Activated CD8-positive, alpha-beta memory T cell treated with anti-CD3 and anti-CD28 coated beads for 1 hour (primary cell): ENCODE measurements around the gene SIPA1L3.

Experiments used
- DNase-seq, 2 donors: peaks; one replicate each; pipeline ENCODE4 v3.0.0-alpha.2; 2020; ENCODE audit warnings: low read depth in 1 of 2; ENCODE audit errors: extremely low read depth in 1 of 2

The SIPA1L3 gene

DNA sequence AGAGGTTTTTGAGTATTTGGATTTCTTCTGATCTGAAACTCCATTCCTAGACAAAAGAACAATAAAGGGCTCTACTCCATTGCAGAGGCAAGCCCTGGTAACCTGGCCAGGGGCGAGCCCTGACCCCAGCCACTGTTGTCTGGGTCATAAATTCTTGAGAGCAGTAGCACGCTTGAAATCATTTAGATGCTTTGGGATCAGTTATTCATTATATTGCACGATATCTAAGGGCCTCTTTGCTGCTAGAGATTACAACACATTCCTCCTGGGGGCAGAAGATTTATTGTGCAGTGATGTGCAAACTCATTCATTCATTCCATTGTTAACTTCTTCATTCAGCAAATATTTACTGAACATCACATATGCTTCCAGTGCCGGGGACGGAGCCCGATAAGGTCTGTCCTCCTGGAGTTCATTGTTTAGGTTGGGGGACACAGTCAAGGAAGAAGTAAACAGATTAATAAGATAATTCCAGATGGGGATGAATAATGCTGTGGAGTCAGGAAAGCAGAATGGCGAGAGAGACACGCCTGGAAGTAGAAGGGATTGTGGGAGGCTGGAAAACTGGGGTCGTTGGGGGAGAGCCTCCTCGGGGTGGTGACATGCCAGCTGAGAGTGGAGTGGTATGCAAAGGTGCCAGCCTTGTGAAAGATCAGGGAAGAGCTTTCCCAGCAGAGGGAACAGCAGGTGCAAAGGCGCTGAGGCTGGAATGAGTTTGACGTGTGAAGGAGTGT, 34.9 kb downstream of the SIPA1L3 start:
- no peak for DNase-seq

DNA sequence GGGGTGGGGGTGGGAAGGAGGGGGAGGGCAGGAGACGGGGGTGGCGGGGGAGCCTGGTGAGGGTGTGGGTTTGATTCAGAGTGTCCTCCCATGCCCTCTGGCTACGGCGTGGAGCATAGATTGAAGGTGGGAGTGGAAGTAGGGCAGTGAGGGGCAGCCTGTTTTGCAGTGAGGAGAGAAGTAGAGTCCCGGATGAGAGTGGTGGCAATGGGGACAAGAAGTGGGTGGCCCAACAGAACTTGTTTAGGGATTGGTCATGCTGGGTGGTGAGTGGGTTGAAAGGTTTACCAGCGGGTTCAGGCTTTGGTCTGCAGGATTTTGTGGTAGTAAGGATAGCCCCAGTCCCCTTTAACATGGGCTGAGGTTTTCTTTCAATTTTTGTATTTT, 35.5 kb downstream of the SIPA1L3 start:
- DNase-seq, result no peak

DNA sequence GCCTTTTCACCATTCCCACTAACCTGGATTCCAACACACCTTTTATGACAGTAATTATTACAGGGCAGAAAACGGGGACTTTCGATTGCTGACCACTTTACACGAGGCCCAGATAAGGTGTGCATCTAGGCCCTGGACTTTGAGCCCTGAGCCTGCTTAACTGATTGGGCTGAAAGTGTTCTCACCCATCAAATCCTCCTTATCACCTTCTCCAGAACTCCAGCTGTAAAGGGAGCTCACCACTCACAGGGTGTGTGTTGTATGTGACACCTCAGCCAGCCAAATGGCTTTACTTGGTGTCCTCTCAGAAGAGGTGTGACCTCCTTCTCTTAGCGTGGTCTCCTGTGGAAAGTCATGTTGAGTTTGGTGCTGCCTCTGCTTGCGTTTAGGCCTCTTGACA, 36.5 kb downstream of the SIPA1L3 start:
- no peak for DNase-seq

DNA sequence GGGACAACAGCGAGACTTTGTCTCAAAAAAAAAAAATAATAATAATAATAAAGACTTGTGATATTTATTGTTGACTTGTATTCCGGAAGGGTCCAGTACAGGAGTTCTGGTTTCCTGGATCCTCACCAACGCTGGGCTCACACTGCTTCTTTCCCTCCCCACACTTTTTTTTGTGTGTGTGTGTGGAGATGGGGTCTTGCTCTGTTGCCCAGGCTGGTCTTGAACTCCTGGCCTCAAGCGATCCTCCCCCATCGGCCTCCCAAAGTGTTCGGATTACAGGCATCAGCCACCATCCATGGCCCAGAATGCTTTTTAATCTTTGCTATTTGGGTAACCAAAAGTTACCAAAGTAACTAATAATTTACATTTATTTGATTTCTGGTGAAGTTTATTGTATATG, 39.1 kb downstream of the SIPA1L3 start:
- no peak for DNase-seq

DNA sequence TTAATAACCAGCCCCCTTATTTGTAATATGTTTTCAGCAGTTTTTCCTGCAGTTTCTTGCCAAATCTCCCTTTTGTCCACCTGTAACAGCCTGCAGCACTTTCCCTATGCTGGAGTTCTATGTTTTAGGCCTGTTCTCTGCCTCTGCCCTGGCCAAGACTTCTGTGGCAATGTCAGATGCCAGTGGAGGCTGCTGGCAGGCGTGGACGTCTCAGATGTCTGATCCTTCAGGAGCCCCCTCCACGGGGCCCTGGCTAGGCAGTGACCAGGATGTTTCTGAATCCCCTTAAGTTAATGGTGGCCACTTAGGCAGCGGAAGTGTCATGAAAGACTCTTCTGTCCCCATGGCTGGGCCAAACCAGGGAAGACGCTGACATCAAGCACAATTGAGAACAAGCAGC, 40.8 kb downstream of the SIPA1L3 start:
- no peak for DNase-seq

DNA sequence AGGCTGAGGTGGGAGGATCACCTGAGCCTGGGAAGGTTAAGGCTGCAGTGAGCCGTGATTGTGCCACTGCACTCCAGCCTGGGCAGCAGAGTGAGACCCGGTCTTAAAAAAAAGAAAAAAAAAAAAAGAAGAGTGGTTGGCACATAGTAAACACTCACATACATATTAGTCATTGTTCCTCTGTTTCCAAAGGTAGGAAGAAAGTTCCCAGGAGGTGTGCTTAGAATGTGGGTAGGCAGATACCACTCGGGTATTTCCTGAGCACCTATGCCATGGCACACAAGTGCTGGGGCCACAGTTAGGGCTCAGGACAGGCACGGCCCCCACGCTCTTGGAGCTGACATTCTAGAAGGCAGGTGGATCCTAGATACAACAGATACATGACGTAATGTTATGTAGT, 41.4 kb downstream of the SIPA1L3 start:
- no peak for DNase-seq

DNA sequence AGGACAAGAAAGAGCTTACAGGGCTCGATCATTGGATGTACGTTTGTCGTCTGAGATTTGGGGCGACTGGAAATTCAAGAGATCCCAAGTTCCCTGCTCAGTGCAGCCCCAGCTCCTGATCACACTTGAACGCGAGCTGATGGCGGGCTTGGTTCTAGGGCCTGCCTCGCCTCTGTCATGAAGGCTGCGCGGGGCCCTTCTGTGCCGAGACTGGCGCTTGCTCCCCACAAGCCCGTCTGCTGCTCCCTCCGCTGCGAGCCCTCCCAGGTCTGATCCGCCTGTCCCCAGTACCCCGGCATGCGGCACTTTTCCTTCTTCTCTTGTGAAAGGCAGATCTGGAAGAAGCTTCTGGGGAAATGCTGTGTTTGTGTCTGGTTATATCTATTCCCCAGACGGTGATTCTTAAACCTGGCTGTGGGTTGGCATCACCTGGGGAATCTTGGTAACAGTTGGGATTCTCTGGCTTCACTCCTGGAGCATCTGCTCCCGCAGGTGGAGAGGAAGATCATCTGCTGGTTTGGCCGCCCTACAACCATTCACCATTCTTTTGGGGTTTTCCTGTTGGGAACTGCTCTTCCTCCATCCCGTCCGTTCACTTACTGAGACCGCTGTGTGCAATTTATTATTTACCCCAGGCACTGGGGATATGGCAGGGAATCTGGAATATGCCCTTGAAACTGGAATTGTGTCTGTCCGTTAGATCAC, 43.6 kb downstream of the SIPA1L3 start:
- DNase-seq, result no peak

DNA sequence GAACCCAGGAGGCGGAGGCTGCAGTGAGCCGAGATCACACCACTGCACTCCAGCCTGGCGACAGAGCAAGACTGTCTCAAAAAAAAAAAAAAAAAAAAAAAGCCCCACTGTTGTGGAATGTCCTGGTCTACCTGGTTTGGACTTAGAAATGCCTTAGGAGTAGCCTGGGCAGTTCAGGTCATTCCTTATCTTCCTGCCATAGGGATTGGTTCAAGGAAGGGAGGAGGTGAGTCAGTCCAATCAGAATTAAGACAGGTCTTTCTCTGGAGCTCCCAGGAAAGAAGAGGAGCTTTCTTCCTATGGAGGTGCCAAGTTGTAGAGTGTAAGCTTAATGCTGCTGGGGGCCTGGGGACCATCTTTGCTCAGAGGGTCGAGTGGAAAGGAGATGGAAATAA, 44.8 kb downstream of the SIPA1L3 start:
- DNase-seq, result no peak

DNA sequence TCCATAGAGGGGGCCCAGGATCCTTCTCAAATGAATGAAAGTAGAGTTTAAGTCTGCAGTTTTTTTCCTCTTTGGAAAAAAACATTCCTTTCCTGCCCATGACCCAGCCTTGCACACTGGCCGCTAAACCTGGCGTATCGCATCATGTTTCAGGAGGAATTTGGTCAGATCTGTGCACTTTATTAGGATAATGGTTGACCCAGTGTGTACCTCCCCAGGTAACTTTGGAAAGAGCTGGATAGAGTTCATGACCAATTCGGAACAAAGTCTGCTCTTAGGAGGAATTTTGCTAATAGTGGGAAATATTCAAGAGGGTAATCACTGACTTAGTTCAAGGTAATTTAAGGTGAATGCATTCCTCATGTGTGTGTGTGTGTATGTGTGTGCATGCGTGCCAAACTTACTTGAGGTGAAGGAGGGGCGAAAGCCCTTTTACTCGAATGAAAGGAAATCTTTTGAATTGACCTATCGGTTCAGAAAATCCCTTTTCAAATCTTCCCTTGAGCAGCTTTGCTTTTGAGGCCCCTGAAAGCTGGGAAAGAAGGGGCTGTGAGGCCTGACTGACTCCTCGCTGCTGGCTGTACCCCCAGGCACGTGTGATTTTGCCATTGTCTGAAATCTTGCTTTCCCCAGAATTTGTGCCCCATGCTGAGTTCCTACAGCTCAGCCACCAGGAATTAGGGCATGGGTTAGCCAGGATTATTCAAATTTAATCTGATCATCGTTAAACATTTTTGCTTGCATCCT, 46.3 kb downstream of the SIPA1L3 start:
- no peak for DNase-seq

DNA sequence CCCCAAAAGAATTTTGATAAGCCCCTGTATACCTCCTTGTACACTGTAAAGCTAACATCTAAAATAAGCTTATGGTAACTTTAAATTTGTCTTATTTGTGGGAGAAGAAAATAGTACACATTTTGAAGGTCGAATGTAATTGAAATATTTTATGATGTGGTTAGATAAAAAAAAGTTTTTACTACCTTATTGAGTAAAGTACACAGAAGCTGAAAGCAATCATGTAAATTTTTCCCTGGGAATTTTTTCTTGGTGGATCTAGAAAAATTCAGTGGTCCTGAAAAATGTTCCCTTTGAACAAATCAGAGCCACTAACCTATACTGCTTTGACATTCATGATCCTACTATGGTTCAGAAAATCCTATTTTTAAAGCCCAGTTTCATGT, 46.9 kb downstream of the SIPA1L3 start:
- no peak for DNase-seq

DNA sequence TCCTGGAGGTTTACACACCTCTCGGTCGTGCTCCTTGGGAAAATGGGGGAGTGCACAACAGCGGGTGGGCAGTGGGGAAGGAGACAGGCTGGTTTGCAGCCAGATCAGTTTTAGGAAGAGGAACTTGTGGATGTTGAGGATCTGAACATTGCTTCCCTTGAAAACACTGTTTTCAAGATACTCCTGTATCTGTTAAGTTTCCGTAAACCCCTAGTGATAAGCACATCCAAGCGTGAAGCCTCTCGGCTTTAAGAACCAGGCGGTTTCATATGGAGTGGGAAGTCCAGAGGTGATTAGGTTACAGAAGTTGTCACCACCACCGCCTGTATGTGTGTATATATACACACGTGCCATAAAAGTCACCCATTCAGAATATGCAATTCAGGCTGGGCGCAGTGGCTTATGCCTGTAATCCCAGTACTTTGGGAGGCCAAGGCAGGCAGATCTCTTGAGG, 47.4 kb downstream of the SIPA1L3 start:
- no peak for DNase-seq

DNA sequence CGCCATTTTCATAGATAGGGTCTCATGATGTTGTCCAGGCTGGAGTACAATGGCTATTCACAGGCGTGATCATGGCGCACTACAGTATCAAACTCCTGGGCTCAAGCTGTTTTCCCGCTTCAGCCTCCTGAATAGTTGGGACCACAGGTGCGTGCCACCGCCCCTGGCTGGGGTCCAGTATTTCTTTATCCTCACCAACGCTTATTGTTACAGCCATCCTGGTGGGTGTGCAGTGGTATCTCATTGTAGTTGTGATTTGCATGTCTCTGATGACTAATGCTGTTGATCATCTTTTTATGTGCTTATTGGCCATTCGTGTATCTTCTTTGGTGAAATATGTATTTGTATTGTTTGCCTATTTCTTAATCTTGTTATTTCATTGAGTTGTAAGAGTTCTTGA, 49.0 kb downstream of the SIPA1L3 start:
- no peak for DNase-seq

DNA sequence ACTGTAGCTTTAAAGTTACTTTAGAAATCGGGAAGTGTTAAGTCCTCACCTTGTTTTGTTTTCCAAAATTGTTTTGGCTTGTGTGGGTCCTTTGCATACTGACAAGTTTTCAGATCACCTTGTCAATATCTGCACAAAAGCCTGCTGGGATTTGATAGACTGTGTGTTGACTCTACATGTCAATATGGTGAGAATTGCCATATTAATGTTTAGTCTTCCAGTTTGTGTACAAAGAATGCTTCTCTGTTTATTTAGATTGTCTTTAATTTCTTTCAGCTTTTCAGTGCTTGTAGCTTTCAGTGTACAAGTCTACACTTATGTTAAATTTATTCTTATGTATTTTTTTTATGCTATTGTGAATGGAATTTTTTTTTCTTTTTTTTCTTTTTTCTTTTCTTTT, 50.2 kb downstream of the SIPA1L3 start:
- DNase-seq, result no peak

DNA sequence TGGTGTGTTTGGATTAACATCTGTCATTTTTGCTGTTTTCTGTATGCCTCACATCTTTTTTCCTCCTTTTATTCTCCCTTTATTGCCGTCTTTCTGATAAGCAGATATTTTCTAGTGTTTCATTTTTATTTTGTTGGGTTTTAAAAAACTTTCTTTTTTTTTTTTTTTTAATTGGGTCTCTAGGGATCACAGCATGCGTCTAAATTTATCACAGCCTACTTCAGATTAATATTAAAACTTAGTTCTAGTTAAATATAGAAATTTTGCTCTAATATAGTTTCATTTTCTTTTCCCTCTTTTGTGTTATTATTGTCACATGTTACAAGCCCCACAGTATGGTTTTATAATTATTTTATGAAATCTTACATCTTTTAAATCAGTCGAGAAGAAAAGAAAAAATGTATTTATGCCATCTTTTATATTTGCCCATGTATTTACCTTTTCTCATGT, 52.7 kb downstream of the SIPA1L3 start:
- DNase-seq, result no peak

DNA sequence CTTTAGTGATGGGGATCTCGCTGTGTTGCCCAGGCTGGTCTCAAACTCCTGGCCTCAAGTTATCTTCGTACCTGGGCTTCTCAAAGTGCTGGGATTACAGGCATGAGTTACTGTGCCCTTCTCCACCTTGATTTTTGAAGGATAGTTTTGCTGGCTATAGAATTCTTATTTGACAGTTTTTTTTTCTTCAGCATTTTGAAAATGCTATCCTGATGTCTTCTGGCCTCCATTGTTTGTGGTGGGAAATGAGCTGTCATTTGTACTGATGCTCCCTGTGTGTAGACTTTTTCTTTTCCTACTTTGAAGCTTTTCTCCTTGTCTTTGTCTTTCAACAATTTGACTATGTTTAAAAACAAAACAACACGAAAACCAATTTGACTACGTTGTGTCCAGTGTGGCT, 54.2 kb downstream of the SIPA1L3 start:
- DNase-seq, result no peak

DNA sequence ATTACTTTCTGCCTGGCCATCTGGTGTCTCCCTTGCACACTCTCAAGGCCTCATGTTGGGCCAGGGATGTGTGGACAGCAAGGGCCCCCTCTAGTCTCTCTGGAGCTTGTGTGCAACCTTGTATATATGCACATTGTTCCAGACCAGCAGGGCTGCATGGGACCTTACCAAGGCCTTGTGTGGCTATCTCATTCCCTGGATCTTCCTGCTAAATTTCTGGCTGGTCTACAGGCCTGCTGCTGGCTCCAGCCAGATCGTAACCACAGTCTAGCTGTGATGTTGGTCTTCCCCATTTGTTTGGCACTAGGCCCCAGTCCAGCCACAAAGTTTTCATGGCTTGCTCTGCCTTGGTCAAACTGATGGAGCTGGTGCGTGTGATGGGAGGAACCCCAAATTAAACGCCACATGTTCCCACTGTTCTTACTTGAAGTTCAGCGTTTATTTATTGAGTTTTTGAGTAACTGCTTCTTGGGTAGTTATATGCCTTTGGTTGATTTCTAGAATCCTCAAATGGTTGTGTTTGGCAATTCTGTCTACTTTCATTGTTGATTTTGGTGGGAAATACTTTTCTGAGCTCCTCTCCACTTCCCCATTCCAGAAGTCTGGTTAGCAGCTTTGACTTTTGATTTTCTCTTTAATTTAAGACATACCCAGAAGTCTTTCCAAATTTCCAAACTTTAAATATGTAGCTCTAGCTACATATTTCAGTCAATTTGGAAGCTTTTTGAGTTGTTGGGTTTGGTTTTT, 56.4 kb downstream of the SIPA1L3 start:
- no peak for DNase-seq

DNA sequence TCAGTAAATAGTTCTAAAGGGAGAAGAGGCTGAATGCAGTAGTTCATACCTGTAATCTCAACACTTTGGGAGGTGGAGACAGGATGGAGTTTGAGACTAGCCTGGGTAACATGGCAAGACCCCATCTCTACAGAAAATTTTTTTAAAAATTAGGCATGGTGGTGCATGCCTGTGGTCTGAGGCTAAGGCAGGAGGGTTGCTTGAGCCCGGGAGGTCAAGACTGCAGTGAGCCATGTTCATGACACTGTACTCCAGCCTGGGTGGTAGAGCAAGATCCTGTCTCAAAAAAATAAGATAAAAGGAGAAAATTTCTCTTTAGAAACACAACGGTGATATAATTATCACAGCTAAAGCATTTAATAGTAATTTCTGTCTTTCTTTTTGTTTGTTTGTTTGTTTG, 57.1 kb downstream of the SIPA1L3 start:
- no peak for DNase-seq

DNA sequence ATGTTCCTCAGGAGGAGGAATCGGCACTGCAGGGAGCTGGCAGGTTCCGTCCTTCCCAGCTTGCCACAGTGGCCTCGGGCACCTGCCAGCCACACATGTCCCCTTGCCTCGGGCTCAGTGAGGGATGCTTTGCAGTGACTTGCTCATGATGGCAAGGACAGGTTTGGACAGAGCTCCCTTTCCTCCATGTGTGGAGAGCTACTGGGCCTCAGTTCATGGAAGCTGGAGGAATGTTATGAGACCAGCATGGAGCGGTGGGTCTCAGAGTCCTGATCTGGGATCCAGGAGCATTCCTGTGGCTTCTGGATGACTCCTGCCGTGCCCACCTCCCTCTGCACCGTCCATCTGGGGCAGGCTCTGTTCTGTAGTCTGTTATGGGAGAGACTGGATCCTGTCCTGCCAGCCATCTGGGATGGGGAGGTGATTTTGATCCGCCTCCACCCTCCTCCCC, 59.2 kb downstream of the SIPA1L3 start:
- no peak for DNase-seq

DNA sequence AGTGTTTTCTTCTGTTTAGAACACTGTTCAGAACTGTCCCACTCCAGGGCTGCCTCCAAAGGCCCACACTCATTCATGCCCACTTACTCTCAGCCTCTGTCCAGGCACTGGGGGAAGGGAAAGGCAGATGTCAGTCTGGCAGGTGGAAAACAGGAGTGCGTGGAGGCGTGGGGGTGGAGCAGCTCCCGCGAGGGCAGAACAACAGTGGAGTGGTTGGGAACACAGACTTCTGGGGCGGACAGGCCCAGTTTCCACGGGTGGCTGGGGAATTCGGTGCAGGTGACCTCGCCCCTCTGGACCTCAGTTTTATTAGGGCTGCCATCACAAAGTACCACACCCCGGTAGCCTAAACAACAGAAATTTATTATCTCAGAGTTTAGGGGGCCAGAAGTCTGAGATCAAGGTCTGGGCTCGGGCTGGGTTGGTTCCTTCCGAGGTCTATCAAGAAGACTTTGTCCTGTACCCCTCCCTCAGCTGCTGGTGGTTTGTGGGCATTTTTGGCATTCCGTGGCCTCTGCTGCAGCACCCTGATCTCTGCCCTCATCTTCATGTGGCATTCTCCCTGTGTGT, 59.7 kb downstream of the SIPA1L3 start:
- DNase-seq, result no peak

DNA sequence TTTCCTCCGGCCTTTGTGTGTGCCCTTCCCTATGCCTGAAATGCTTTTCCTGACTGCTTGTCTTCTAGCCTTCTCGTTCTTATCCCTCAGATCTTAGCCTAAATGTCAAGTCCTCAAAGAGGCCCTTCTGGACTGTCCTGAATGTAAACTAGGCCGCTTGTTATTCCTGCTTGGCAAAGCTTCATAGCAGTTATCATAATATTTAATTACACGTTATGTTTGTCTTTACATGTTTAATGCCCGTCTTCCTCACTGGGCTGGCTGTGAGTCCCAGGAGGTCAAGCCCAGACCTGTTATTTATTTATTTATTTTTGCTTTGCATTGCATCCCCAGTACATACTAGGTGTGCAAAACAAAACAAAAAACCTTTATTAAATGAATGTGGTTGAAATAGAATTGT, 62.7 kb downstream of the SIPA1L3 start:
- no peak for DNase-seq

DNA sequence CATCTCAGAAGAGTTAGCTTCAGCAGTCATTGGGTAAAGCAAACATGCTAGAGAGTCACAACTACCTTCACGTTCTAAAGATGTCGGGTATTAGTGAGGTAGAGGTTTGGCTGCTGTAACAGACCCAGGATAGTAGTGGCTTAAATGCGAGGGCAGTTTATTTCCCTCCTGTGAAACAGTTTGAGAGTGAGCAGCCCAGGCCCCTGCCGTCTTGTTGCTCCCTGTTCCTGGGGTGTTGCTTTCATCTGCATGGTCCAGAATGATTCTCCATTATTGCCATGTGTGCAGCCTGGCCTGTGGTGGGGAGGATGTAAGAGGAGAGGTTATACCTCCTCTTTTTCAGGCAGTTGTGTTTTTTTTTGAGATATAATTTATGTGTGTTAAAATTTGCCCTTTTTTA, 63.7 kb downstream of the SIPA1L3 start:
- no peak for DNase-seq
